HEK293 (cell line): Measurements from ENCODE around the gene IQSEC1.

ENCODE experiments used
- CTCF ChIA-PET: fragments of 350-600 bp; formaldehyde crosslinking; extraction: SDS; loops from one replicate; lab custom pipeline; 2021; ENCODE audit warnings: antibody characterized with exemption; lab: Yijun Ruan, JAX
- POLR2A ChIA-PET: fragments of 300-600 bp; formaldehyde crosslinking; extraction: SDS; loops from one replicate; lab custom pipeline; 2020; ENCODE audit warnings: antibody characterized with exemption, inconsistent platforms; lab: Yijun Ruan, JAX
- H3K27ac ChIP-seq: fragments of 200-500 bp; sonication (Bioruptor generic); 2 replicates; pipeline ENCODE4 v1.5.1; 2014; ENCODE audit warnings: low read depth, low read length, control low read depth, inconsistent platforms; ENCODE audit errors: extremely low read depth
- H3K36me3 ChIP-seq, 2 experiments: fragments of 200-500 bp in 1 of 2; sonication (Bioruptor generic) in 1 of 2; 1 replicate in 1 of 2; 2 replicates in 1 of 2; pipeline ENCODE4 v1.5.1; 2014 to 2017; ENCODE audit warnings: inconsistent platforms in 2 of 2, low read length in 2 of 2; ENCODE audit not compliant: control insufficient read depth in 2 of 2, insufficient read depth in 1 of 2
- H3K4me1 ChIP-seq: fragments of 200-500 bp; sonication (Bioruptor generic); 2 replicates; pipeline ENCODE4 v1.5.1; 2014; ENCODE audit warnings: mild to moderate bottlenecking, low read length, inconsistent platforms; ENCODE audit not compliant: control insufficient read depth, insufficient read depth
- H3K4me3 ChIP-seq: 2 replicates; pipeline ENCODE4 v1.5.1; 2011; ENCODE audit warnings: low read depth, mild to moderate bottlenecking, control low read depth, low read length, moderate library complexity
- H3K9me3 ChIP-seq: fragments of 200-500 bp; sonication (Bioruptor generic); 2 replicates; pipeline ENCODE4 v1.5.1; 2014; ENCODE audit warnings: low read depth, low read length, inconsistent platforms; ENCODE audit not compliant: control insufficient read depth, insufficient read depth
- BCL6B ChIP-seq: fragments of 450-650 bp; formaldehyde crosslinking; IDR thresholded peaks from 2 replicates; pipeline ENCODE4 v1.5.1; 2017; ENCODE audit warnings: missing biosample characterization, missing genetic modification characterization
- HOXC10 ChIP-seq: sonication (generic); formaldehyde crosslinking; IDR thresholded peaks from 2 replicates; pipeline ENCODE4 v1.8.1; 2023; ENCODE audit warnings: mild to moderate bottlenecking, missing genetic modification reagents
- KLF1 ChIP-seq: fragments of 450-650 bp; formaldehyde crosslinking; IDR thresholded peaks from 2 replicates; pipeline ENCODE4 v1.5.1; 2016; ENCODE audit warnings: missing biosample characterization, missing genetic modification characterization
- MEIS1 ChIP-seq: sonication (generic); formaldehyde crosslinking; IDR thresholded peaks from 2 replicates; pipeline ENCODE4 v1.8.1; 2022; ENCODE audit warnings: missing genetic modification reagents, mild to moderate bottlenecking, borderline replicate concordance
- PRDM10 ChIP-seq: fragments of 450-650 bp; formaldehyde crosslinking; IDR thresholded peaks from 2 replicates; pipeline ENCODE4 v1.5.1; 2016; ENCODE audit warnings: missing biosample characterization, missing genetic modification characterization
- REPIN1 ChIP-seq: fragments of 450-650 bp; formaldehyde crosslinking; IDR thresholded peaks from 2 replicates; pipeline ENCODE4 v1.5.1; 2017; ENCODE audit warnings: missing biosample characterization, missing genetic modification characterization, low read depth
- ZBTB10 ChIP-seq: fragments of 450-650 bp; formaldehyde crosslinking; IDR thresholded peaks from 2 replicates; pipeline ENCODE4 v1.5.1; 2016; ENCODE audit warnings: missing biosample characterization, missing genetic modification characterization
- ZBTB44 ChIP-seq: fragments of 450-650 bp; IDR thresholded peaks from 2 replicates; pipeline ENCODE4 v1.5.1; 2018; ENCODE audit warnings: missing biosample characterization, mild to moderate bottlenecking, missing genetic modification characterization
- ZFP69B ChIP-seq: fragments of 450-650 bp; formaldehyde crosslinking; IDR thresholded peaks from 2 replicates; pipeline ENCODE4 v1.5.1; 2016; ENCODE audit warnings: missing biosample characterization, missing genetic modification characterization
- ZNF174 ChIP-seq: fragments of 450-650 bp; formaldehyde crosslinking; IDR thresholded peaks from 2 replicates; pipeline ENCODE4 v1.5.0; 2017; ENCODE audit warnings: missing biosample characterization, mild to moderate bottlenecking, missing genetic modification characterization
- ZNF350 ChIP-seq: fragments of 450-650 bp; formaldehyde crosslinking; IDR thresholded peaks from 2 replicates; pipeline ENCODE4 v1.5.0; 2017; ENCODE audit warnings: missing biosample characterization, mild to moderate bottlenecking, missing genetic modification characterization
- ZNF394 ChIP-seq: fragments of 450-650 bp; formaldehyde crosslinking; IDR thresholded peaks from 2 replicates; pipeline ENCODE4 v1.5.1; 2016; ENCODE audit warnings: missing biosample characterization, missing genetic modification characterization, mild to moderate bottlenecking, moderate library complexity, borderline replicate concordance
- ZNF514 ChIP-seq: fragments of 450-650 bp; formaldehyde crosslinking; IDR thresholded peaks from 2 replicates; pipeline ENCODE4 v1.5.1; 2016; ENCODE audit warnings: missing biosample characterization, missing genetic modification characterization
- ZNF530 ChIP-seq: fragments of 450-650 bp; formaldehyde crosslinking; IDR thresholded peaks from 2 replicates; pipeline ENCODE4 v1.5.1; 2016; ENCODE audit warnings: low read depth, missing biosample characterization, missing genetic modification characterization
- ZNF560 ChIP-seq: fragments of 450-650 bp; formaldehyde crosslinking; IDR thresholded peaks from 2 replicates; pipeline ENCODE4 v1.5.1; 2017; ENCODE audit warnings: missing biosample characterization, missing genetic modification characterization, borderline replicate concordance
- ZNF596 ChIP-seq: fragments of 450-650 bp; IDR thresholded peaks from 2 replicates; pipeline ENCODE4 v1.5.0; 2018; ENCODE audit warnings: missing biosample characterization, mild to moderate bottlenecking, missing genetic modification characterization, moderate library complexity
- ZNF677 ChIP-seq: fragments of 450-650 bp; IDR thresholded peaks from 2 replicates; pipeline ENCODE4 v1.5.0; 2018; ENCODE audit warnings: missing biosample characterization, mild to moderate bottlenecking, missing genetic modification characterization, moderate library complexity
- ZNF776 ChIP-seq: fragments of 450-650 bp; formaldehyde crosslinking; IDR thresholded peaks from 2 replicates; pipeline ENCODE4 v1.5.0; 2017; ENCODE audit warnings: missing biosample characterization, missing genetic modification characterization, borderline replicate concordance
- ZNF837 ChIP-seq: fragments of 450-650 bp; formaldehyde crosslinking; IDR thresholded peaks from 2 replicates; pipeline ENCODE4 v1.5.1; 2016; ENCODE audit warnings: missing biosample characterization, missing genetic modification characterization
- TF ChIP-seq, protein P1 (sequence below): fragments of 450-650 bp; formaldehyde crosslinking; IDR thresholded peaks from 2 replicates; pipeline ENCODE4 v1.5.1; 2016; ENCODE audit warnings: missing biosample characterization, missing genetic modification characterization
- TF ChIP-seq, protein P2 (sequence below): fragments of 450-650 bp; formaldehyde crosslinking; IDR thresholded peaks from 2 replicates; pipeline ENCODE4 v1.5.1; 2016; ENCODE audit warnings: missing biosample characterization, missing genetic modification characterization
- TF ChIP-seq, protein P3 (sequence below): fragments of 450-650 bp; formaldehyde crosslinking; IDR thresholded peaks from 2 replicates; pipeline ENCODE4 v1.5.1; 2017; ENCODE audit warnings: missing biosample characterization, missing genetic modification characterization

The IQSEC1 gene

DNA sequence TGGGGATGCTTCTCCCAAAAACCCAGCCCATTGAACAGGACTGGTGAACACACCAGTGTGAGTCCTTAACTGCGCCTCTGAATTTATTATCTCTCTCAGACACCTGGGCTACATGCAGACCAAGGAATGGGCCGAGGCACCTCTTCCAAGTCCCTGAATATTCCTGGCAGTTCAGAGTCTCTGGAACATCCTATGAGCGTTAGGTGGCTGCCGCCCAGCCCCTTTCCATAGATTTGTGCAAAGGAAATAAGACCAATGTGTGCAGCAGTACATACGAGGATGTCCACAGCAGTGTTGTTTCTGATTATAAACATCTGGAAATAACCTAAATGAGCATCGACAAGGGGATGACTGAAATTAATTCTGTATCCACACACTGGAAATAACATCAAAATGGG is 127.0 kb downstream of the IQSEC1 start:
- TF ChIP-seq ZNF174, result no peak
- TF ChIP-seq HOXC10 (CRISPR knock-in tag), result no peak
- TF ChIP-seq MEIS1, result no peak
- TF ChIP-seq KLF1, result no peak
- TF ChIP-seq ZFP69B (tag by site-specific recombination), result no peak
- TF ChIP-seq ZNF596, result no peak
- TF ChIP-seq, protein P1, sequence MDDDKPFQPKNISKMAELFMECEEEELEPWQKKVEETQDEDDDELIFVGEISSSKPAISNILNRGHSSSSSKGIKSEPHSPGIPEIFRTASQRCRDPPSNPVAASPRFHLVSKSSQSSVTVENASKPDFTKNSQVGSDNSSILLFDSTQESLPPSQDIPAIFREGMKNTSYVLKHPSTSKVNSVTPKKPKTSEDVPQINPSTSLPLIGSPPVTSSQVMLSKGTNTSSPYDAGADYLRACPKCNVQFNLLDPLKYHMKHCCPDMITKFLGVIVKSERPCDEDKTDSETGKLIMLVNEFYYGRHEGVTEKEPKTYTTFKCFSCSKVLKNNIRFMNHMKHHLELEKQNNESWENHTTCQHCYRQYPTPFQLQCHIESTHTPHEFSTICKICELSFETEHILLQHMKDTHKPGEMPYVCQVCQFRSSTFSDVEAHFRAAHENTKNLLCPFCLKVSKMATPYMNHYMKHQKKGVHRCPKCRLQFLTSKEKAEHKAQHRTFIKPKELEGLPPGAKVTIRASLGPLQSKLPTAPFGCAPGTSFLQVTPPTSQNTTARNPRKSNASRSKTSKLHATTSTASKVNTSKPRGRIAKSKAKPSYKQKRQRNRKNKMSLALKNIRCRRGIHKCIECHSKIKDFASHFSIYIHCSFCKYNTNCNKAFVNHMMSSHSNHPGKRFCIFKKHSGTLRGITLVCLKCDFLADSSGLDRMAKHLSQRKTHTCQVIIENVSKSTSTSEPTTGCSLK (tag by site-specific recombination), result no peak
- no peak for TF ChIP-seq ZBTB10 (tag by site-specific recombination)
- no peak for TF ChIP-seq ZNF837 (tag by site-specific recombination)
- TF ChIP-seq ZNF514, result no peak
- TF ChIP-seq, protein P2, sequence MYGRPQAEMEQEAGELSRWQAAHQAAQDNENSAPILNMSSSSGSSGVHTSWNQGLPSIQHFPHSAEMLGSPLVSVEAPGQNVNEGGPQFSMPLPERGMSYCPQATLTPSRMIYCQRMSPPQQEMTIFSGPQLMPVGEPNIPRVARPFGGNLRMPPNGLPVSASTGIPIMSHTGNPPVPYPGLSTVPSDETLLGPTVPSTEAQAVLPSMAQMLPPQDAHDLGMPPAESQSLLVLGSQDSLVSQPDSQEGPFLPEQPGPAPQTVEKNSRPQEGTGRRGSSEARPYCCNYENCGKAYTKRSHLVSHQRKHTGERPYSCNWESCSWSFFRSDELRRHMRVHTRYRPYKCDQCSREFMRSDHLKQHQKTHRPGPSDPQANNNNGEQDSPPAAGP, result no peak
- no peak for TF ChIP-seq ZNF776 (tag by site-specific recombination)
- TF ChIP-seq ZNF560 (tag by site-specific recombination), result no peak
- TF ChIP-seq REPIN1 (tag by site-specific recombination), result no peak
- no peak for TF ChIP-seq ZBTB44 (tag by site-specific recombination)
- TF ChIP-seq ZNF677 (tag by site-specific recombination), result no peak
- no peak for TF ChIP-seq BCL6B (tag by site-specific recombination)
- TF ChIP-seq, all 188 proteins: peak for 0
- POLR2A ChIA-PET, result no interaction called here
- CTCF ChIA-PET, result interaction anchor here (0.6 to 1.0 kb wide), 2 partner anchors 17 to 35 kb away, joined by 3 read pairs; no protein-coding TSS in a partner anchor
- Histone ChIP-seq H3K36me3 (peaks cover 0 to 4% of the 10 kb centered on the region in 2 experiments; a peak in 1 of 3 replicates), H3K27ac (no peak overlapping the region), H3K9me3 (no peaks in the 10 kb centered on the region), H3K4me1 (peaks cover 6% of the 10 kb centered on the region), H3K4me3 (no peak overlapping the region)

GRCh38 chr3:12944849-12945248 is 128.4 kb downstream of the IQSEC1 start:
- CTCF ChIA-PET, result no interaction called here
- H3K4me1 ChIP-seq, result peaks cover 6% of the 10 kb centered on the region
- H3K9me3 ChIP-seq, result no peaks in the 10 kb centered on the region
- POLR2A ChIA-PET, result no interaction called here
- no peak overlapping the region for H3K27ac ChIP-seq
- no peak overlapping the region for H3K4me3 ChIP-seq
- peaks cover 0 to 13% of the 10 kb centered on the region in 2 experiments; a peak in 1 of 3 replicates for H3K36me3 ChIP-seq
- no peak for TF ChIP-seq ZNF394 (tag by site-specific recombination)
- no peak for TF ChIP-seq ZNF350 (tag by site-specific recombination)
- no peak for TF ChIP-seq ZNF530 (tag by site-specific recombination)
- TF ChIP-seq, protein P3, sequence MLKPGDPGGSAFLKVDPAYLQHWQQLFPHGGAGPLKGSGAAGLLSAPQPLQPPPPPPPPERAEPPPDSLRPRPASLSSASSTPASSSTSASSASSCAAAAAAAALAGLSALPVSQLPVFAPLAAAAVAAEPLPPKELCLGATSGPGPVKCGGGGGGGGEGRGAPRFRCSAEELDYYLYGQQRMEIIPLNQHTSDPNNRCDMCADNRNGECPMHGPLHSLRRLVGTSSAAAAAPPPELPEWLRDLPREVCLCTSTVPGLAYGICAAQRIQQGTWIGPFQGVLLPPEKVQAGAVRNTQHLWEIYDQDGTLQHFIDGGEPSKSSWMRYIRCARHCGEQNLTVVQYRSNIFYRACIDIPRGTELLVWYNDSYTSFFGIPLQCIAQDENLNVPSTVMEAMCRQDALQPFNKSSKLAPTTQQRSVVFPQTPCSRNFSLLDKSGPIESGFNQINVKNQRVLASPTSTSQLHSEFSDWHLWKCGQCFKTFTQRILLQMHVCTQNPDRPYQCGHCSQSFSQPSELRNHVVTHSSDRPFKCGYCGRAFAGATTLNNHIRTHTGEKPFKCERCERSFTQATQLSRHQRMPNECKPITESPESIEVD (tag by site-specific recombination), result no peak
- TF ChIP-seq PRDM10 (tag by site-specific recombination), result no peak
